K562 (cell line): ENCODE results near the gene CTPS1. TPM values are rescaled to one million over a fixed set of nuclear protein-coding genes. Genes with fewer than 3 reads are reported as not detected.

Experiments
- ATAC-seq: fragments of 200-7000 bp; cut with Tn5 transposase; 3 replicates; pipeline ENCODE4 v1.9.1; 2020; ENCODE audit warnings: moderate library complexity
- BruUV-seq: library from RNA; stranded (reverse); fragments of 400-500 nt; replicated peaks from 2 replicates; lab custom pipeline; 2021; lab: Mats Ljungman, UMichigan
- CTCF ChIA-PET: fragments of 300-600 bp; formaldehyde crosslinking; extraction: SDS; loops from one replicate; lab custom pipeline; 2021; ENCODE audit warnings: low intra/inter-chr PET ratio; lab: Yijun Ruan, JAX
- POLR2A ChIA-PET: fragments of 300-600, 350-650 bp; sonication (Branson Sonifier 250); formaldehyde crosslinking; extraction: SDS; loops from one replicate; lab custom pipeline; 2021; ENCODE audit warnings: antibody characterized with exemption, inconsistent platforms; lab: Yijun Ruan, JAX
- DNase-seq, 4 experiments: peaks; one replicate each; pipeline versions ENCODE4 v3.0.0 to v3.0.0-alpha.2; 2011 to 2018; ENCODE audit warnings: low spot score in 3 of 4, mixed read lengths in 3 of 4; ENCODE audit errors: extremely low read depth in 1 of 4
- FAIRE-seq: peaks from 2 replicates; lab custom pipeline; 2011; peaks lifted over from hg19 to GRCh38; lab: Jason Lieb, UNC
- H2AFZ ChIP-seq: 2 replicates; pipeline ENCODE4 v1.6.0; 2011; ENCODE audit warnings: low read depth, low read length, control low read depth, inconsistent platforms
- H3K27ac ChIP-seq: fragments of 200-600 bp; 3 replicates; pipeline ENCODE4 v1.8.0; 2011; ENCODE audit warnings: low read depth, mild to moderate bottlenecking, control low read depth, inconsistent platforms, low read length, moderate library complexity, mixed read lengths; ENCODE audit errors: extremely low read depth
- H3K27me3 ChIP-seq, 2 experiments: fragments of 300-600 bp in 1 of 2; 2 replicates in 1 of 2; 3 replicates in 1 of 2; pipeline versions ENCODE4 v1.6.0 to v1.8.0; 2011; ENCODE audit warnings: inconsistent platforms in 2 of 2, low read length in 2 of 2, mild to moderate bottlenecking in 1 of 2, mixed read lengths in 1 of 2, moderate library complexity in 1 of 2; ENCODE audit not compliant: control insufficient read depth in 2 of 2, insufficient read depth in 2 of 2
- H3K36me3 ChIP-seq: fragments of 300-600 bp; 3 replicates; pipeline ENCODE4 v1.8.0; 2011; ENCODE audit warnings: mild to moderate bottlenecking, low read length, inconsistent platforms; ENCODE audit not compliant: control insufficient read depth, insufficient read depth
- H3K4me1 ChIP-seq, 2 experiments: fragments of 200-600 bp in 1 of 2; replicated peaks in 1 of 2; 2 replicates in 1 of 2; 3 replicates in 1 of 2; pipeline versions ENCODE4 v1.5.1 to v1.8.0; 2011; ENCODE audit warnings: inconsistent platforms in 2 of 2, low read length in 2 of 2, mild to moderate bottlenecking in 1 of 2, mixed read lengths in 1 of 2, moderate library complexity in 1 of 2; ENCODE audit not compliant: control insufficient read depth in 2 of 2, insufficient read depth in 2 of 2
- H3K4me2 ChIP-seq: 2 replicates; pipeline ENCODE4 v1.6.1; 2011; ENCODE audit warnings: low read length, control low read depth, inconsistent platforms, mixed read lengths; ENCODE audit not compliant: insufficient read depth
- H3K4me3 ChIP-seq: fragments of 200-600 bp; sonication (generic), shearing (Covaris generic); 2 replicates; pipeline ENCODE4 v1.5.1; 2016; ENCODE audit warnings: control low read depth, inconsistent platforms
- H3K79me2 ChIP-seq: fragments of 200-600 bp; 3 replicates; pipeline ENCODE4 v1.8.0; 2011; ENCODE audit warnings: low read length, inconsistent platforms; ENCODE audit not compliant: control insufficient read depth, insufficient read depth
- H3K9ac ChIP-seq, 2 experiments: 2 replicates each; pipeline versions ENCODE4 v1.6.0 to v1.6.1; 2011; ENCODE audit warnings: low read depth in 2 of 2, low read length in 2 of 2, control low read depth in 1 of 2, inconsistent platforms in 1 of 2, mild to moderate bottlenecking in 1 of 2, mixed read lengths in 1 of 2; ENCODE audit not compliant: insufficient read depth in 1 of 2
- H3K9me1 ChIP-seq: one replicate; pipeline ENCODE4 v1.6.0; 2011; ENCODE audit warnings: inconsistent platforms, mild to moderate bottlenecking, low read length, moderate library complexity; ENCODE audit not compliant: control insufficient read depth, insufficient read depth
- H3K9me3 ChIP-seq: replicated peaks from 2 replicates; pipeline ENCODE4 v1.5.1; 2011; ENCODE audit warnings: low read depth, low read length, inconsistent platforms; ENCODE audit not compliant: control insufficient read depth, insufficient read depth
- H4K20me1 ChIP-seq: replicated peaks from 2 replicates; pipeline ENCODE4 v1.6.1; 2011; ENCODE audit warnings: low read length, inconsistent platforms, mixed read lengths; ENCODE audit not compliant: control insufficient read depth, insufficient read depth
- CBFA2T2 ChIP-seq: fragments of 450-650 bp; conservative IDR thresholded peaks from 2 replicates; pipeline ENCODE4 v1.6.1; 2017; ENCODE audit warnings: mild to moderate bottlenecking
- CCNT2 ChIP-seq: IDR thresholded peaks from 2 replicates; pipeline ENCODE4 v1.6.1; 2011; ENCODE audit warnings: borderline replicate concordance, low read depth, mild to moderate bottlenecking, moderate library complexity, mixed read lengths, low read length; ENCODE audit not compliant: insufficient read length; ENCODE audit errors: extremely low read depth
- COPS2 ChIP-seq: fragments of 450-650 bp; conservative IDR thresholded peaks from 2 replicates; pipeline ENCODE4 v1.6.1; 2016; ENCODE audit warnings: mild to moderate bottlenecking, moderate library complexity
- E2F6 ChIP-seq, 2 experiments: IDR thresholded peaks; 2 replicates each; pipeline ENCODE4 v1.6.1; 2011; ENCODE audit warnings: borderline replicate concordance in 1 of 2, control low read depth in 1 of 2, low read depth in 1 of 2, low read length in 1 of 2, mild to moderate bottlenecking in 1 of 2, mixed read lengths in 1 of 2, moderate library complexity in 1 of 2; ENCODE audit not compliant: insufficient read depth in 1 of 2, insufficient read length in 1 of 2, poor library complexity in 1 of 2, severe bottlenecking in 1 of 2; ENCODE audit errors: extremely low read depth in 1 of 2
- E4F1 ChIP-seq: fragments of 250-450 bp; sonication (Bioruptor Pico); IDR thresholded peaks from 2 replicates; pipeline ENCODE4 v1.5.0; 2021; ENCODE audit warnings: mild to moderate bottlenecking, borderline replicate concordance
- HDAC1 ChIP-seq, 2 experiments: fragments of 450-650 bp; IDR thresholded peaks; 2 replicates each; pipeline ENCODE4 v1.6.1; 2016 to 2017; ENCODE audit warnings: inconsistent platforms in 1 of 2, mild to moderate bottlenecking in 1 of 2, moderate library complexity in 1 of 2
- HDAC2 ChIP-seq: fragments of 450-650 bp; IDR thresholded peaks from 2 replicates; pipeline ENCODE4 v1.6.1; 2016; ENCODE audit warnings: mild to moderate bottlenecking
- ILK ChIP-seq: fragments of 450-650 bp; IDR thresholded peaks from 2 replicates; pipeline ENCODE4 v1.6.1; 2016; ENCODE audit warnings: missing genetic modification characterization, low read depth, mild to moderate bottlenecking, missing compliant biosample characterization, moderate library complexity, borderline replicate concordance
- IRF2 ChIP-seq: sonication (generic); formaldehyde crosslinking; IDR thresholded peaks from 2 replicates; pipeline ENCODE4 v1.8.1; 2022; ENCODE audit warnings: mild to moderate bottlenecking, missing genetic modification reagents
- MNT ChIP-seq, 2 experiments: fragments of 450-650 bp; conservative IDR thresholded peaks; 2 replicates each; pipeline ENCODE4 v1.6.1; 2017; ENCODE audit warnings: mild to moderate bottlenecking in 2 of 2, moderate library complexity in 2 of 2
- PTRF ChIP-seq: fragments of 450-650 bp; IDR thresholded peaks from 2 replicates; pipeline ENCODE4 v1.6.1; 2016; ENCODE audit warnings: mild to moderate bottlenecking, missing genetic modification characterization, missing compliant biosample characterization
- PTTG1 ChIP-seq: fragments of 450-650 bp; IDR thresholded peaks from 2 replicates; pipeline ENCODE4 v1.6.1; 2016; ENCODE audit warnings: low read depth, mild to moderate bottlenecking, missing genetic modification characterization, missing compliant biosample characterization
- ZBTB8A ChIP-seq: fragments of 450-650 bp; IDR thresholded peaks from 2 replicates; pipeline ENCODE4 v1.6.1; 2018; ENCODE audit warnings: mild to moderate bottlenecking, moderate library complexity; ENCODE audit not compliant: partially characterized antibody
- ZKSCAN8 ChIP-seq: fragments of 200-800 bp; sonication (Bioruptor generic); IDR thresholded peaks from 2 replicates; pipeline ENCODE4 v1.6.1; 2016; ENCODE audit warnings: missing genetic modification characterization, missing compliant biosample characterization
- ZNF444 ChIP-seq: fragments of 250-450 bp; sonication (Bioruptor Pico); IDR thresholded peaks from 2 replicates; pipeline ENCODE4 v1.4.0; 2020; ENCODE audit warnings: mild to moderate bottlenecking, moderate library complexity
- WGBS: fragments of 100-300 bp; shearing (Covaris generic); methylation state at CpG from one replicate; pipeline ENCODE4 v1.1.6; 2016; ENCODE audit warnings: low coverage, mixed read lengths; ENCODE audit not compliant: insufficient coverage; ENCODE audit errors: missing lambda C conversion rate; 5-methylcytosine and 5-hydroxymethylcytosine counted together
- in situ Hi-C: fragments of 300-500 bp; cut with MboI; formaldehyde crosslinking; loops from 4 replicates; pipeline ENCODE4 v1.15.0; 2018; ENCODE audit warnings: inconsistent platforms, mixed read lengths
- intact Hi-C: fragments of 100-400 bp; cut with micrococcal nuclease; formaldehyde crosslinking; loops from 2 replicates; pipeline ENCODE4 v1.14.2; 2022
- polyA plus RNA-seq, 8 experiments: library from polyadenylated mRNA; depleted of rRNA in 4 of 8; stranded (reverse) in 5 of 8; unstranded in 3 of 8; fragments of >200 nt; fragmentation: Nextera tagmentation in 2 of 8; fragmentation: Illumina TruSeq in 1 of 8; extraction: Ambion mirVana in 2 of 8; extraction: Trizol in 1 of 8; gene quantifications; 2 replicates each; pipeline versions ENCODE4 v1.2.1 to v1.2.3, GENCODE V29; 2011 to 2014; ENCODE audit warnings: inconsistent platforms in 1 of 8, missing spikeins in 1 of 8
- total RNA-seq, 7 experiments: library from RNA; depleted of rRNA in 6 of 7; stranded (reverse); fragments of >200 nt in 6 of 7; fragmentation: Illumina TruSeq in 2 of 7; extraction: Trizol in 2 of 7; gene quantifications; 2 replicates each; pipeline versions ENCODE4 v1.2.1 to v1.2.3, GENCODE V29; 2011 to 2021; ENCODE audit warnings: low replicate concordance in 1 of 7
- TF ChIP-seq, protein P1 (sequence below): sonication (generic); formaldehyde crosslinking; IDR thresholded peaks from 2 replicates; pipeline ENCODE4 v1.8.0; 2023; ENCODE audit warnings: mild to moderate bottlenecking, missing genetic modification reagents

CTPS1 gene
- total and polyA plus RNA-seq, 9 of the 15 experiments (the other 6 are each of a cell fraction or from before 2014, with no cell fraction given), result 44.4 to 164 (median 87.7) TPM

- ATAC-seq (no peak), FAIRE-seq (no peak), DNase-seq (no peak)
- no peak overlapping the region for H3K27ac ChIP-seq
- WGBS, result 11% methylated on average over 5 of the region's 5 CpGs
- intact Hi-C loops, result no loop called here
- no peak overlapping the region for H3K4me3 ChIP-seq
- H2AFZ ChIP-seq, result no peak overlapping the region
- POLR2A ChIA-PET, result interaction anchor here (0.6 to 3.6 kb wide), 5 partner anchors 10 to 189 kb away, joined by 3 to 15 read pairs (median 4); partner anchors contain the start of gene CITED4
- H4K20me1 ChIP-seq, result no peaks in the 10 kb centered on the region
- H3K9me3 ChIP-seq, result peaks cover 2% of the 10 kb centered on the region; the same call in 1 of the 2 replicates
- no peak overlapping the region for H3K4me2 ChIP-seq
- CTCF ChIA-PET, result interaction anchor here (0.6 kb wide), 1 partner anchor 679 kb away, joined by 6 read pairs; no protein-coding TSS in a partner anchor
- peaks cover 0 to 8% of the 10 kb centered on the region in 2 experiments; a peak in 3 of 5 replicates for H3K4me1 ChIP-seq
- no peaks in the 10 kb centered on the region for H3K9me1 ChIP-seq
- in situ Hi-C loops, result no loop called here
- no peaks in the 10 kb centered on the region for H3K36me3 ChIP-seq
- peaks cover 5 to 10% of the 10 kb centered on the region in 2 experiments; a peak in 3 of 5 replicates for H3K27me3 ChIP-seq
- no peaks in the 10 kb centered on the region for H3K79me2 ChIP-seq
- no peak overlapping the region for H3K9ac ChIP-seq
- no TSS peak for BruUV-seq
- TF ChIP-seq ILK (tag) (no peak), IRF2 (CRISPR knock-in tag) (no peak), HDAC2 (no peak), ZNF444 (CRISPR knock-in tag) (no peak), COPS2 (no peak), MNT (conservative IDR thresholded peaks at IDR 0.05) (no peak), HDAC1 (IDR thresholded peaks at IDR 0.05) (no peak), CBFA2T2 (no peak), ZBTB8A (no peak), E2F6 (IDR thresholded peaks at IDR 0.05; ENCODE audit: borderline replicate concordance in 1 of 2, extremely low read depth in 1 of 2, insufficient read depth in 1 of 2, insufficient read length in 1 of 2, low read depth in 1 of 2, low read length in 1 of 2, poor library complexity in 1 of 2, severe bottlenecking in 1 of 2) (no peak), PTTG1 (tag) (no peak), PTRF (no peak), E4F1 (CRISPR knock-in tag) (no peak), ZKSCAN8 (CRISPR knock-in tag) (no peak), CCNT2 (no peak)
- TF ChIP-seq, protein P1, sequence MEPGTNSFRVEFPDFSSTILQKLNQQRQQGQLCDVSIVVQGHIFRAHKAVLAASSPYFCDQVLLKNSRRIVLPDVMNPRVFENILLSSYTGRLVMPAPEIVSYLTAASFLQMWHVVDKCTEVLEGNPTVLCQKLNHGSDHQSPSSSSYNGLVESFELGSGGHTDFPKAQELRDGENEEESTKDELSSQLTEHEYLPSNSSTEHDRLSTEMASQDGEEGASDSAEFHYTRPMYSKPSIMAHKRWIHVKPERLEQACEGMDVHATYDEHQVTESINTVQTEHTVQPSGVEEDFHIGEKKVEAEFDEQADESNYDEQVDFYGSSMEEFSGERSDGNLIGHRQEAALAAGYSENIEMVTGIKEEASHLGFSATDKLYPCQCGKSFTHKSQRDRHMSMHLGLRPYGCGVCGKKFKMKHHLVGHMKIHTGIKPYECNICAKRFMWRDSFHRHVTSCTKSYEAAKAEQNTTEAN, result no peak
These were observed 24.2 kb upstream of the CTPS1 start for GRCh38 chr1:40955266-40955665.
